ENCODE results near the gene AGBL4.
"Not testable (repeated sequence)": the region's sequence is repeated elsewhere in the genome, so short reads cannot be mapped to it uniquely, and the experiment has no call there.

The AGBL4 gene

GRCh38 chr1:49002981-49003380 is 1020.8 kb downstream of the AGBL4 start:
- DNase-seq = not testable (repeated sequence)

DNA sequence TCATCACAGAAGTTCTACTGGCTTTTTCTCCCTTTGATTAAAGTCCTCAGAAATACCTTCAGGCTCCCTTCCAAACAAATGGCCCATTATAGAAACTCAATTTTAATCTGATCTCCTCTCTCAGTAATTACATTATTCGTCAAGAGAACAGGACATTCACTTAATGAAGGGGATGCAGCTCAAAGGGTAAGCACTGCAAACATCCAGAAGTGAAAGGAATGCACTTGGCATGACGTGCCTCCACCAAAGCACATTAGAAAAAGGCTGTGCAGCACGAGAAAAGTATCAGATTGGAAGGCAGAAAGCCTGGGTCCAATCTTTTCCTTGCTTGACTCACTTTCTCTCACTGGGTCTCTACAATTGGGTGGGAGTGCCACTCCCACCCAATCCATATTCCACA is 1024.4 kb downstream of the AGBL4 start:
- DNase-seq = no peak

GRCh38 chr1:48996311-48996710 is 1027.4 kb downstream of the AGBL4 start:
- no peak for DNase-seq

DNA sequence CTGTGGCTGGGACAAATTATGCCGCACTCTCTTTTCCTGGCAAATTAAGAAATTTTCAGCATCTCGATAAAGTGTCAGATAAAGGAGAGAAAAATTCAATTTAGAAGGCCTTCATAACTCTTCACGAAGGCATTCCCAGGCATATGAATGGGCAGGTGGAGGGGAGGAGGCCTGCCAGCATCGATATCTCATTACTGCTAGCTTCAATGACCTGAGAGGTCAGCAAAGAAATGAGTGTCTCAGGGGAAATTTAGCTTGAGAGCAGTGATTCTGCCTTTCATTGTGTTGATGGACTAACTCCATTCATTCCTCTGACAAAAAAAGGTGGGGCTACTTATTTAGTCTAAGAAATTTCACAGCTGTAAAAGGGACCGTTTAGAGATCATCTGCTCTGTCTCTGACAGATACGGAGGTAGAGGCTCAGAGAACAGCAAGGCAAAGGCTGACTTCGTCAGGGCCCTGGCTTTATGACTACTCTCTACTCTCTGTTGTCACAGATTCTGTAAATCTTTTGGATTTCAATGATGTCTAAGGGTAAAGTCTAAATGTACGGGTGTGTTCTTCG is 1035.0 kb downstream of the AGBL4 start:
- DNase-seq = no peak

DNA sequence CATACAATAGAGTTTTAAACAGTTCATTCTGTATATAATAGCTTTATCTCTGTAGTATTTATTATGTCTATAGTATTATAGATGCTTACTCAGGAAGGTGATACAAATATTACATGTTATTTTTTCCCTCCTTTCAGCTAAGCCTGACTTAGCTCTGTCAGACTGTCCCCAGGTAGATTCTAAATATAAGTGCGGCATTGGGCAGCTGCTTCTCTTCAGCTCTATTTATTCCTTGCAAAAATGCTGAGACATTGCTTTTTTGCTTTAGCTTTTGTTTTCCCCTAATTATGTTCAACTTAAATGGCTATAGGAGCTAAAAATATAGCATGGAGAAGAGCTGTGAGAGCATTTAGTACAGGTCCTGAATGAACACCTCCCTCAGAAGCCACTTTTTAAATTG is 1043.8 kb downstream of the AGBL4 start:
- DNase-seq = no peak

GRCh38 chr1:48978413-48978812 is 1045.3 kb downstream of the AGBL4 start:
- no peak for DNase-seq

GRCh38 chr1:48977273-48977672 is 1046.5 kb downstream of the AGBL4 start:
- no peak for DNase-seq

GRCh38 chr1:48969971-48970370 is 1053.8 kb downstream of the AGBL4 start:
- DNase-seq = no peak

DNA sequence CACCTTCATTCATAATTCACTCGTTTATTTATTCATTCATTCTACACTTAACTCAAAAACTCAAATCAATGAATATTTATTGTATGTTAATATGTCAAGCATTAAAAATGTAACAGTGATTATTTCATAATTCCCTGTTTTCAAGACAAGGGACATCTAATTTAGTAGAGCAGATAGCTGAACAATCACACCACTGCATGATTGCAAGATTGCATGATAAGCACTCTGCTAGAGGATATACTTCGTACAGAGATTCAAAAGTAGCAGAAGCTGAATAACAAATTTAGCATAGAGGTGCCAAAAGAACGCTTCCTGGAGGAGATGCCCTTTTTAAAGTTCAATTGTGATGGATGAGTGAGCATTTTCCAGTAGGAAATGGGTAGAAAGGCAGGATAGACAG is 1056.4 kb downstream of the AGBL4 start:
- DNase-seq = no peak

- no peak for DNase-seq
Observed at GRCh38 chr1:48966583-48966982, 1057.2 kb downstream of the AGBL4 start.

GRCh38 chr1:48960320-48960719 is 1063.4 kb downstream of the AGBL4 start:
- no peak for DNase-seq

- no peak for DNase-seq
Observed at GRCh38 chr1:48955774-48956173, 1068.0 kb downstream of the AGBL4 start.

GRCh38 chr1:48953617-48954016 is 1070.1 kb downstream of the AGBL4 start:
- DNase-seq = no peak

- DNase-seq = no peak
Observed at GRCh38 chr1:48948562-48948961, 1075.2 kb downstream of the AGBL4 start.

DNA sequence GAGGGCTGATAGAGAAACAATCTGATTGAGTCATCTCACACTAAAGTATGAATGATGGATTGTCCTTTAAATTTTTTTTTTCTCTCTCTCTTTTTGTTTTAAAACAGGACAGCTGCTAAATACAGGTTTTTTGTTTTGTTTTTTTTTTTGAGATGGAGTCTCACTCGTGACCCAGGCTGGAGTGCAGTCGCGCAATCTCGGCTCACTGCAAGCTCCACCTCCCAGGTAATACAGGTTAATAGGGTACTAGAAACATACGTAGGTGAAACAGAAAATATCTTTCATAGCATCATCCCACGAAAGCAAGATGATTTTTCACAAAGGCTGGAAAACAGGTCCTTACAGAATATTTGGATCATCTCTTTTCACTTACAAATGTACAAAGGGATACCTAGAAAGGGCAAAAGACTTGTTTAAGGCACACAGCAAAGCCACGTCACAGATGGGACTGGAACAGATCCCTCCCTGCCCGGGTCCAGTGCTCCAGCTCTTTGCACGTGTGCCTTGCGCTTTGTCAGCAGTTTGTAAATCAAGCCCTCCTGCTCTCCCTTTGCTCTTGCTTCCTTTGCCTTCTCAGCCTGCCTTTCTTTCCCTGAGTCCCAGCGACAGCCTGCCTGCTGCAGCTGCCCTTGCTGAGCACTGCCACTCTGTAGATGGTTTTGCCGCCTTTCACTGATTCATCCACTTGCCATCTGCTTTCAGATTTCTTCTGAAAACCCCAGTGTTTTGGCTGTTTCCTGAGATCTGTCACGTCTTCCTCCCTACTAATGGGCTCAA is 1075.8 kb downstream of the AGBL4 start:
- DNase-seq = no peak

DNA sequence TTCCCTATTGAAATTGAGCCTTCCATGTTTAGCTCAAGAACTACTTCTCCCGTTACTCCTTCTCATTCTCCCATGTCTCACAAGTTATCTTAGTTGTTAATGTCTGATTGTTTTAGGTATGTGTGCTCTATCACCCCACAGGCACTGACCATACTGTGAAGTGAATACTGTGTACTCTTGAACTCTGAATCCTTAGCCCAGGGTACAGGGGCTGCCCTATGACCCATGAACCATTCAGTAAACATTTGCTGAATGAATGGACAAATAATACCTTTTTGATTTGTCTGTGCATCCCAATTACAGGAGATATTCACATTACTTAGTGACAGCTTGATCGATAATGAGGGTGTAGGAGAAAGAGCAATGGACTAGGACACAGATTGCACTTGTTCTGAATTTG is 1077.7 kb downstream of the AGBL4 start:
- DNase-seq = no peak

GRCh38 chr1:48944811-48945210 is 1078.9 kb downstream of the AGBL4 start:
- DNase-seq = no peak

GRCh38 chr1:48943826-48944225 is 1079.9 kb downstream of the AGBL4 start:
- DNase-seq = no peak

DNA sequence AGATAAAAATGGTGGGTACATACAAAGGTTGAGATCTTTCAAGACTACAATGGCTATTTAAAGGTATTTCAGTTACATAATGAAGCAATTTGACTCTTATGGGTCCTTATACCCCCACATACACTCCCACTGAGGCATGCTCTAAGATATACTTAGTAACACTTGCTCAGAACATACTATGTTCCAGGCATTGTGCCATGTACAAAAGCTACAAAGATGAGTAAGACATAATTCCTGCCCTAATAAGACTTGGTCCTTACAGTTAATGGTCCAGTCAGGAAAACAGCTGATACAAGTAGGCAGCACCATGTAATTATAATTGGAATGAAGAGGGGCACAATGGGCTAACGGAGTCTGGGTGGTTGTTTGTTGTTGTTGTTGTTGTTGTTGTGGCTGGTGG is 1080.4 kb downstream of the AGBL4 start:
- DNase-seq = no peak

DNA sequence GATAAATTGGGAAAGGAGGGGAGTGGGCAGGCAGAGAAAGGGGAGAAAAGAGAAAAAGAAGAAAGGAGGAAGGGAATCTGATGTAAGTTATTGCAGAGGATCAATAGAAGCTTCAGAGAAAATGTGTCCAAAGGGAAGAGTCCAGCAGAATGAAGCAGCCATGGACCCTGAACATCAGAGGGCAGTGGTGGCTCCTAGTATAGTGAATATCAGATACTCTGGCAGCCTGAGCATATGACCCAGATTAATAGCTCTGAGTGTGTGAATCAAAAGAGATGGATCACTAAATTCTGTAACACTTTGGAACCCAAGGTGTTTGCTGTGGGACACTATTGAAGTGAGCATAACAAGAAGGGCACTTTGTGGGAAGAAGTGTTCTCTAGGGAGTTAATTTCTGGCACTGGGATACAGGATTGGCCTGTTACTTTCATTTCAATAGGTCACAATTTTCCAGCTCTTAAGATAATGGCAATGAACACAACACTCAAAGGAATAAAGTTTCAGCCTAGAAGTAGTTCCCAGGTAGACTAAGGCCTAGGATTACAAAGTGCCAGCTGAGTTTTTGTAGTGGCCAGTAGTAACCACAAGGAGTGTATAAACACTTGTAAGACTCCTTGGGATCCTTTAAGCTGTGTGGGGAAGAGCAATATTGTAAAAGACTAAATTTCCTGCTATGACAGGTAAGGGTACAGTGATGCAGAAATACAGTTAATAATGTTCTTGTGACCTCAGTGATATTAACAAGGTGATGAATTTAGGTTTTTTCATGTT is 1082.6 kb downstream of the AGBL4 start:
- no peak for DNase-seq

- no peak for DNase-seq
Observed at GRCh38 chr1:48940354-48940753, 1083.4 kb downstream of the AGBL4 start.

GRCh38 chr1:48939828-48940227 is 1083.9 kb downstream of the AGBL4 start:
- DNase-seq = no peak

GRCh38 chr1:48939042-48939441 is 1084.7 kb downstream of the AGBL4 start:
- DNase-seq = no peak

DNA sequence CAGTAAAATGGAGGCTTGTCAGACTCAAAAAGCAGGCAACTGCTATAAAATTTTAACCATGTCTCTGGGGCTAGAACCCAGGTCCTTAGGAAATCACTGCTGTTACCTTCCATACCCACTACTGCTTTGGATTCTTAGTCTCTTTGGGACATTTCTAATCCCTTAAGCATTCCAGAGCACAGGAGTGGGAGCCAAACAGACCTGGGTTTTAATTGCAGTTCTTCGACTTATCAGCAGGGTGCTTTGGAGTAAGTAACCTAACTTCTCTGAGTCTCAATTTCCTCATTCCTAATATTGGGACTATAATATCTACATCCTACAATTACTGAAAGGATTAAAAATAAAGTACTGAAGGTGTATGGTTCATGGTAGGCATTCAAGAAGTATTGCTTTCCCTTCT is 1086.0 kb downstream of the AGBL4 start:
- no peak for DNase-seq
